Peyer's patch (tissue), 4 donors: ENCODE results near the gene EDRF1.
"Not testable (repeated sequence)": the region's sequence is repeated elsewhere in the genome, so short reads cannot be mapped to it uniquely, and the experiment has no call there.

Source experiments
- POLR2A ChIP-seq, 2 donors: fragments of 450-650 bp; IDR thresholded peaks; one replicate each; pipeline ENCODE4 v1.5.1; 2017; ENCODE audit warnings: antibody characterized with exemption in 2 of 2, mild to moderate bottlenecking in 2 of 2, moderate library complexity in 2 of 2
- TF ChIP-seq, protein P1 (sequence below), 6 experiments: fragments of 450-650 bp in 4 of 6; fragments of 200-600 bp in 2 of 6; sonication (generic) in 1 of 6; IDR thresholded peaks; one replicate each; pipeline ENCODE4 v1.5.1; 2017 to 2019; ENCODE audit warnings: antibody characterized with exemption in 6 of 6, mild to moderate bottlenecking in 3 of 6, moderate library complexity in 1 of 6

DNA sequence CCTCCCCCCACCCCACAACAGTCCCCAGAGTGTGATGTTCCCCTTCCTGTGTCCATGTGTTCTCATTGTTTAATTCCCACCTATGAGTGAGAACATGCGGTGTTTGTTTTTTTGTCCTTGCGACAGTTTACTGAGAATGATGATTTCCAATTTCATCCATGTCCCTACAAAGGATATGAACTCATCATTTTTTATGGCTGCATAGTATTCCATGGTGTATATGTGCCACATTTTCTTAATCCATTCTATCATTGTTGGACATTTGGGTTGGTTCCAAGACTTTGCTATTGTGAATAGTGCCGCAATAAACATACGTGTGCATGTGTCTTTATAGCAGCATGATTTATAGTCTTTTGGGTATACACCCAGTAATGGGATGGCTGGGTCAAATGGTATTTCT lies 4.8 kb upstream of the EDRF1 start:
- TF ChIP-seq, protein P1, sequence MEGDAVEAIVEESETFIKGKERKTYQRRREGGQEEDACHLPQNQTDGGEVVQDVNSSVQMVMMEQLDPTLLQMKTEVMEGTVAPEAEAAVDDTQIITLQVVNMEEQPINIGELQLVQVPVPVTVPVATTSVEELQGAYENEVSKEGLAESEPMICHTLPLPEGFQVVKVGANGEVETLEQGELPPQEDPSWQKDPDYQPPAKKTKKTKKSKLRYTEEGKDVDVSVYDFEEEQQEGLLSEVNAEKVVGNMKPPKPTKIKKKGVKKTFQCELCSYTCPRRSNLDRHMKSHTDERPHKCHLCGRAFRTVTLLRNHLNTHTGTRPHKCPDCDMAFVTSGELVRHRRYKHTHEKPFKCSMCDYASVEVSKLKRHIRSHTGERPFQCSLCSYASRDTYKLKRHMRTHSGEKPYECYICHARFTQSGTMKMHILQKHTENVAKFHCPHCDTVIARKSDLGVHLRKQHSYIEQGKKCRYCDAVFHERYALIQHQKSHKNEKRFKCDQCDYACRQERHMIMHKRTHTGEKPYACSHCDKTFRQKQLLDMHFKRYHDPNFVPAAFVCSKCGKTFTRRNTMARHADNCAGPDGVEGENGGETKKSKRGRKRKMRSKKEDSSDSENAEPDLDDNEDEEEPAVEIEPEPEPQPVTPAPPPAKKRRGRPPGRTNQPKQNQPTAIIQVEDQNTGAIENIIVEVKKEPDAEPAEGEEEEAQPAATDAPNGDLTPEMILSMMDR (IDR thresholded peaks at IDR 0.05) = not testable (repeated sequence)
- not testable (repeated sequence) for TF ChIP-seq POLR2A (IDR thresholded peaks at IDR 0.05)
